22Rv1 (cell line): ENCODE results near the gene NCKAP5.

Experiments used
- ZFX ChIP-seq: fragments of 450-650 bp; IDR thresholded peaks from 2 replicates; pipeline ENCODE4 v1.6.1; 2017; ENCODE audit warnings: antibody characterized with exemption, borderline replicate concordance
- TF ChIP-seq, protein P1 (sequence below): fragments of 450-650 bp; IDR thresholded peaks from 2 replicates; pipeline ENCODE4 v1.5.1; 2017; ENCODE audit warnings: mild to moderate bottlenecking

DNA sequence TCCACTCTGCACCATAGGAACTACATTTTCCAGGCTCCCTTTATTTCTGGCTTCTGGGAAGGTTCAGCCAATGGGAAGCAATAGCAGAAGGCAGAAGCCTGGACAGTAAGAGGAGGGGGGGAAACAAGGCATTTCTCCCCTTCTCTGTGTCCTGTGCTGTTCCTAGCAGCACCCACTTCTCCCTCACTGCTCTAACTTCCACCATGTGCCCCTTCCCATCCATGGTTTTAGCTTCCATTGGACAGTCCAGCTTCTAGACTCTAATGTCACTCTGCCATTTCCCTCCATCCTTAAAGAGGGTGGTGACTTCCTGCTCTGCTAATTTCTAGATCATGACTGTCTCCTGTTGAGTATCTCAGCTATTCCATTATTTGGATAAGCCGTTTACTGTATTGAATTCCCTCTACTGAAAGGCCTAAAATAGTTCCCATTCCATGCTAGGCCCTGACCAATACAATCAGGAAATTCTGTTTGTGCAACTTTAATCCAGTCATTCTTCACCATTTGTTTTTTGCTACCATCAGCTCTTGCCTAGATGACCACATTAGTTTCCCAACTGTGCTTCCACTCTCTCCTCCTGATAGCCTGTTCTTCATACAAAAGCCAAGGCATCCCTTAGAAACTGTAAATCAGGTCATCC lies 877.5 kb downstream of the NCKAP5 start:
- TF ChIP-seq, protein P1, sequence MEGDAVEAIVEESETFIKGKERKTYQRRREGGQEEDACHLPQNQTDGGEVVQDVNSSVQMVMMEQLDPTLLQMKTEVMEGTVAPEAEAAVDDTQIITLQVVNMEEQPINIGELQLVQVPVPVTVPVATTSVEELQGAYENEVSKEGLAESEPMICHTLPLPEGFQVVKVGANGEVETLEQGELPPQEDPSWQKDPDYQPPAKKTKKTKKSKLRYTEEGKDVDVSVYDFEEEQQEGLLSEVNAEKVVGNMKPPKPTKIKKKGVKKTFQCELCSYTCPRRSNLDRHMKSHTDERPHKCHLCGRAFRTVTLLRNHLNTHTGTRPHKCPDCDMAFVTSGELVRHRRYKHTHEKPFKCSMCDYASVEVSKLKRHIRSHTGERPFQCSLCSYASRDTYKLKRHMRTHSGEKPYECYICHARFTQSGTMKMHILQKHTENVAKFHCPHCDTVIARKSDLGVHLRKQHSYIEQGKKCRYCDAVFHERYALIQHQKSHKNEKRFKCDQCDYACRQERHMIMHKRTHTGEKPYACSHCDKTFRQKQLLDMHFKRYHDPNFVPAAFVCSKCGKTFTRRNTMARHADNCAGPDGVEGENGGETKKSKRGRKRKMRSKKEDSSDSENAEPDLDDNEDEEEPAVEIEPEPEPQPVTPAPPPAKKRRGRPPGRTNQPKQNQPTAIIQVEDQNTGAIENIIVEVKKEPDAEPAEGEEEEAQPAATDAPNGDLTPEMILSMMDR, result no peak
- no peak for TF ChIP-seq ZFX
